LNCAP (cell line): ENCODE measurements around the gene SRSF3.

Source experiments
- CTCF ChIP-seq: fragments of 450-650 bp; IDR thresholded peaks from 2 replicates; pipeline ENCODE4 v1.5.1; 2017; ENCODE audit warnings: mild to moderate bottlenecking

Gene SRSF3

GRCh38 chr6:36594816-36595643 is 868 bp downstream of the SRSF3 start:
- TF ChIP-seq CTCF: no peak

- TF ChIP-seq CTCF: no peak
These were observed 2.2 kb downstream of the SRSF3 start for GRCh38 chr6:36596356-36596755.

GRCh38 chr6:36597775-36598174 is 3.6 kb downstream of the SRSF3 start:
- TF ChIP-seq CTCF: no peak

- no peak for TF ChIP-seq CTCF
These were observed 4.2 kb downstream of the SRSF3 start for GRCh38 chr6:36598326-36598725.

- no peak for TF ChIP-seq CTCF
These were observed 4.7 kb downstream of the SRSF3 start for GRCh38 chr6:36598739-36599318.

GRCh38 chr6:36599791-36600209 is 5.6 kb downstream of the SRSF3 start:
- no peak for TF ChIP-seq CTCF

- TF ChIP-seq CTCF: no peak
These were observed 6.5 kb downstream of the SRSF3 start for GRCh38 chr6:36600564-36601146.
